SU-DHL-6 (cell line): ENCODE measurements around the gene KIF5C.

Experiments
- H2AFZ ChIP-seq: fragments of 200-600 bp; sonication (generic); 2 replicates; pipeline ENCODE4 v1.6.1; 2014; ENCODE audit warnings: low read depth, mild to moderate bottlenecking, moderate library complexity, mixed read lengths, antibody characterized with exemption, low read length; ENCODE audit not compliant: severe bottlenecking
- H3F3A ChIP-seq: fragments of 200-600 bp; shearing (Covaris generic); 2 replicates; pipeline ENCODE4 v1.6.0; 2016; ENCODE audit warnings: antibody characterized with exemption, mild to moderate bottlenecking; ENCODE audit not compliant: insufficient read depth
- H3K27ac ChIP-seq: fragments of 200-600 bp; sonication (generic); 2 replicates; pipeline ENCODE4 v1.5.1; 2016; ENCODE audit warnings: low read depth, mild to moderate bottlenecking, low read length, moderate library complexity, mixed read lengths
- H3K27me3 ChIP-seq: fragments of 200-600 bp; sonication (generic), shearing (Covaris generic); 2 replicates; pipeline ENCODE4 v1.6.0; 2014; ENCODE audit warnings: mild to moderate bottlenecking, low read length
- H3K36me3 ChIP-seq: fragments of 200-600 bp; sonication (generic); 2 replicates; pipeline ENCODE4 v1.6.1; 2014; ENCODE audit warnings: mild to moderate bottlenecking, low read length, mixed read lengths
- H3K4me2 ChIP-seq: fragments of 300-600, 200-600 bp; shearing (Covaris generic), sonication (generic); 2 replicates; pipeline ENCODE4 v1.6.0; 2014; ENCODE audit warnings: low read length, low read depth, mild to moderate bottlenecking; ENCODE audit not compliant: poor library complexity, severe bottlenecking
- H3K4me3 ChIP-seq: fragments of 200-600 bp; sonication (generic); 2 replicates; pipeline ENCODE4 v1.5.1; 2014; ENCODE audit warnings: antibody characterized with exemption, low read length, mild to moderate bottlenecking, mixed read lengths; ENCODE audit not compliant: insufficient read depth, poor library complexity, severe bottlenecking
- H3K79me2 ChIP-seq: fragments of 200-600 bp; sonication (generic); 2 replicates; pipeline ENCODE4 v1.6.1; 2014; ENCODE audit warnings: mild to moderate bottlenecking, low read length, moderate library complexity; ENCODE audit not compliant: insufficient read depth
- H3K9ac ChIP-seq: fragments of 200-600 bp; sonication (generic); 2 replicates; pipeline ENCODE4 v1.7.0; 2014; ENCODE audit warnings: mild to moderate bottlenecking, low read length
- H3K9me2 ChIP-seq: fragments of 200-600 bp; sonication (generic); replicated peaks from 2 replicates; pipeline ENCODE4 v1.6.1; 2014; ENCODE audit warnings: low read length; ENCODE audit not compliant: insufficient read depth
- H3K9me3 ChIP-seq: fragments of 200-600 bp; sonication (generic); 2 replicates; pipeline ENCODE4 v1.6.1; 2014; ENCODE audit warnings: low read length, mixed read lengths; ENCODE audit not compliant: insufficient read depth
- H4K20me1 ChIP-seq: fragments of 200-600 bp; sonication (generic); 2 replicates; pipeline ENCODE4 v1.6.1; 2014; ENCODE audit warnings: low read depth, mild to moderate bottlenecking, antibody characterized with exemption, low read length, moderate library complexity, mixed read lengths
- EZH2phosphoT487 ChIP-seq: fragments of 200-600 bp; sonication (generic), shearing (Covaris generic); conservative IDR thresholded peaks from 2 replicates; pipeline ENCODE4 v1.6.1; 2018; ENCODE audit warnings: mild to moderate bottlenecking, antibody characterized with exemption, low read length, moderate library complexity, mixed read lengths
- TF ChIP-seq, protein P1 (sequence below): fragments of 200-600 bp; sonication (generic); IDR thresholded peaks from one replicate; pipeline ENCODE4 v1.5.1; 2017; ENCODE audit warnings: antibody characterized with exemption, mild to moderate bottlenecking, low read length, moderate library complexity; ENCODE audit not compliant: insufficient read depth, poor library complexity, severe bottlenecking

Gene KIF5C

DNA sequence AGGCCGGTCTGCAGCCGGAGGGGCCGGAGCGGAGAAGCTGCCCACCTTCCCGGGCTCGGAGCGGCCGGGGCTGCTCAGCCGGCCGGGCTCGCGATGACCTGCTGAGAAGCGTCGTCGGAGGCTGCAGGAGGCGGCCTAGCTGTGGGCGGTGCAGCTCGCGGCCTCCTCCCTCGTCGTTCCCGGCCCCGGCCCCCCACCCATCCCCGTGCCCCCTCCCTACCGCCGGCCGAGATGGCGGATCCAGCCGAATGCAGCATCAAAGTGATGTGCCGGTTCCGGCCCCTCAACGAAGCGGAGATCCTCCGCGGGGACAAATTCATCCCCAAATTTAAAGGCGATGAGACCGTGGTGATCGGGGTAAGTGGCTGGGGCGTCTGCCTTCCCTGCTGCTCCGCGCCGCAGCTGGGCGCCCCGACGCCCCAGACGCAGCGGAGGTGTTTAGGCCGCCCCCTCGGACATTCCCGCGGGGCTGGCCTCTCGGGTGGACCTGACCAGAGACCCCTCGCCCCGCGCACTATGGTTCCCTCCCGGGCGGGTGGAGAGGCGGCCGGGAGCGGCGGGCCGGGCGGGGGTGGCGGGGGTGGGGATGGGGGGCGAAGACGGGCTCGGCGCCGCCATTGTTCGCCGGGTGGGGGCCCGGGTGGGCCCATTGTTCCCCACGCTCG lies 492 bp downstream of the KIF5C start:
- Histone ChIP-seq H2AFZ (peak overlapping the region; percentile 52), H3K9me2 (no peaks in the 10 kb centered on the region), H3K36me3 (no peaks in the 10 kb centered on the region), H3K27me3 (no peaks in the 10 kb centered on the region), H3K79me2 (no peaks in the 10 kb centered on the region), H3K4me3 (peak overlapping the region; percentile 54), H4K20me1 (no peaks in the 10 kb centered on the region), H3K4me2 (peak overlapping the region; percentile 65), H3K27ac (no peak overlapping the region), H3F3A (no peaks in the 10 kb centered on the region), H3K9ac (peak overlapping the region; percentile 38; the same call in 1 of the 2 replicates), H3K9me3 (no peaks in the 10 kb centered on the region)
- TF ChIP-seq, protein P1, sequence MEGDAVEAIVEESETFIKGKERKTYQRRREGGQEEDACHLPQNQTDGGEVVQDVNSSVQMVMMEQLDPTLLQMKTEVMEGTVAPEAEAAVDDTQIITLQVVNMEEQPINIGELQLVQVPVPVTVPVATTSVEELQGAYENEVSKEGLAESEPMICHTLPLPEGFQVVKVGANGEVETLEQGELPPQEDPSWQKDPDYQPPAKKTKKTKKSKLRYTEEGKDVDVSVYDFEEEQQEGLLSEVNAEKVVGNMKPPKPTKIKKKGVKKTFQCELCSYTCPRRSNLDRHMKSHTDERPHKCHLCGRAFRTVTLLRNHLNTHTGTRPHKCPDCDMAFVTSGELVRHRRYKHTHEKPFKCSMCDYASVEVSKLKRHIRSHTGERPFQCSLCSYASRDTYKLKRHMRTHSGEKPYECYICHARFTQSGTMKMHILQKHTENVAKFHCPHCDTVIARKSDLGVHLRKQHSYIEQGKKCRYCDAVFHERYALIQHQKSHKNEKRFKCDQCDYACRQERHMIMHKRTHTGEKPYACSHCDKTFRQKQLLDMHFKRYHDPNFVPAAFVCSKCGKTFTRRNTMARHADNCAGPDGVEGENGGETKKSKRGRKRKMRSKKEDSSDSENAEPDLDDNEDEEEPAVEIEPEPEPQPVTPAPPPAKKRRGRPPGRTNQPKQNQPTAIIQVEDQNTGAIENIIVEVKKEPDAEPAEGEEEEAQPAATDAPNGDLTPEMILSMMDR: no peak
- no peak for TF ChIP-seq EZH2phosphoT487

DNA sequence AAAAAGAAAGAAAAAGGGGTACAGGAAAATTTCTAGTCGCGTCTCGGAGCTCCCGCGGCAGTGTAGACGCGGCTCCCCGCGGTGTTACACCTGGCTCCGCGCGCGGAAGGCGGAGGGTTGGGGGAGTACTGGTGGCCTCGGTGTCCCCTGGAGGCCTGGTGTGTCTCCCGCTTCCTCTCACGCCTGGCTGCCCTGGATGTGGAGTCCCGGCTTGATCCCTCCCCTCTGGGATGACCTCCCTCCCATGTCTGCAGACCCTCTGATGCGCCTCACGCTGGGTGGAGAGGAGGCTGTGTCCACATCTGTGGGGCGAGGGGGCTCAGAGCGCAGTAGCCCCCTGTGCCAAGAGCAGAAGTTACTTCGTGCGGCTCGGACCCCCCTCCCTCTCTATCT lies 1.2 kb downstream of the KIF5C start:
- no peak overlapping the region for H3K27ac ChIP-seq
- peak overlapping the region; percentile 48 for H3K4me2 ChIP-seq
- H3K27me3 ChIP-seq: no peaks in the 10 kb centered on the region
- H4K20me1 ChIP-seq: no peaks in the 10 kb centered on the region
- no peaks in the 10 kb centered on the region for H3K9me3 ChIP-seq
- no peaks in the 10 kb centered on the region for H3F3A ChIP-seq
- no peaks in the 10 kb centered on the region for H3K9me2 ChIP-seq
- TF ChIP-seq EZH2phosphoT487: no peak
- TF ChIP-seq, protein P1: no peak
- H2AFZ ChIP-seq: no peak overlapping the region
- H3K79me2 ChIP-seq: no peaks in the 10 kb centered on the region
- no peak overlapping the region for H3K4me3 ChIP-seq
- H3K36me3 ChIP-seq: no peaks in the 10 kb centered on the region
- no peak overlapping the region for H3K9ac ChIP-seq

DNA sequence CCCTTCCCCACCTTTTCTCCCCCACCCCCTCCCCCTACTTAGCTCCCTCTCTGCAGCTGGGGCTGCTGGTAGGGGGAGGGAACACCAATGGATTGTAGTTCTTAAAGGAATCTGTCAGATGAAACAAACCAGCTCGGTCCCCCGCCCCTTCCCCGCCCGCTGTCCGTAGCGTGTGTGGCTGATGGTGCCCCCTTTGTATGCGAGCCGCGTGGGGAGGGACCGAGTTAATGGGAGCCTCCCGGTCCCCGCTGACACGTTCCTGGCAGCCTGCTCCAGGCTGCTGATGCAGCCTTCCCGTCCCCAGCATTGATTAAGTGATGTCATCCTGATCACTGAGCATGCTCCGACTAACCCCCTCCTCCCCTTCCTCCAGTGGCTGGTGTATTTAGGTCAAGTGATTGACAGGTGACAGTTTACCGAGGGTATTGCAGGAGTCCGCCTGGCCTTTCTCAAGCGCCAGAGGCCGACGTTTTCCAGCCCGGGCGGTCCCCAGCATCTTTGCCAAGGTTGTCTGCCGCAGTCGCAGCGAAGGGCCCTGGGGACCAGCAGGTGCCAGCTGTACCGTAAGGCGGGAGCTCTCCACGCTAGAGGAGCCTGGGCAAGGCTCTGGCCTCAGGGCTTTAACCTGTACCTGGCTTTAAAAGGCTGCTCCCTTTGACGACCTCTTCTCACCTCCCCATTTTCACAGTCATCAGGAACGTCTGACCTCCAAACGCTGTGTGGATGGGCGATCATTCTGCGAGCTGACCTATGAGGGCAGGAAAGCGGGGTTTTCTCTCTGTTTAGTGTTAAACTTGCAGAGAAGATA lies 1.8 kb downstream of the KIF5C start:
- Histone ChIP-seq H4K20me1 (no peaks in the 10 kb centered on the region), H3K9me2 (no peaks in the 10 kb centered on the region), H3K4me2 (no peak overlapping the region), H3K4me3 (no peak overlapping the region), H3K79me2 (no peaks in the 10 kb centered on the region), H2AFZ (no peak overlapping the region), H3K27me3 (no peaks in the 10 kb centered on the region), H3K9me3 (no peaks in the 10 kb centered on the region), H3F3A (no peaks in the 10 kb centered on the region), H3K27ac (no peak overlapping the region), H3K36me3 (no peaks in the 10 kb centered on the region), H3K9ac (no peak overlapping the region)
- TF ChIP-seq, protein P1: no peak
- no peak for TF ChIP-seq EZH2phosphoT487
